ENCODE measurements around the gene ZNF248. TPM values are rescaled to one million over a fixed set of nuclear protein-coding genes. Genes with fewer than 3 reads are reported as not detected.
A peak's percentile ranks its signal among the peaks of the same experiment; 100 is the strongest.

The ZNF248 gene
- total and polyA plus RNA-seq, 9 of the 15 experiments (the other 6 are each of a cell fraction or from before 2014, with no cell fraction given) = 4.5 to 16.5 (median 10.2) TPM

GRCh38 chr10:37871568-37872251 is 14.3 kb upstream of the ZNF248 start (continued):
- no peak for TF ChIP-seq ZMIZ1 (IDR thresholded peaks at IDR 0.05; ENCODE audit: low read depth in 2 of 2, low read length in 2 of 2)
- TF ChIP-seq FOXJ2 (tag; IDR thresholded peaks at IDR 0.05) = no peak
- TF ChIP-seq SREBF2 (CRISPR knock-in tag; IDR thresholded peaks at IDR 0.05) = no peak
- TF ChIP-seq HDGF (IDR thresholded peaks at IDR 0.05) = no peak
- no peak for TF ChIP-seq MEIS2 (IDR thresholded peaks at IDR 0.05; ENCODE audit: partially characterized antibody)
- TF ChIP-seq, protein P1, sequence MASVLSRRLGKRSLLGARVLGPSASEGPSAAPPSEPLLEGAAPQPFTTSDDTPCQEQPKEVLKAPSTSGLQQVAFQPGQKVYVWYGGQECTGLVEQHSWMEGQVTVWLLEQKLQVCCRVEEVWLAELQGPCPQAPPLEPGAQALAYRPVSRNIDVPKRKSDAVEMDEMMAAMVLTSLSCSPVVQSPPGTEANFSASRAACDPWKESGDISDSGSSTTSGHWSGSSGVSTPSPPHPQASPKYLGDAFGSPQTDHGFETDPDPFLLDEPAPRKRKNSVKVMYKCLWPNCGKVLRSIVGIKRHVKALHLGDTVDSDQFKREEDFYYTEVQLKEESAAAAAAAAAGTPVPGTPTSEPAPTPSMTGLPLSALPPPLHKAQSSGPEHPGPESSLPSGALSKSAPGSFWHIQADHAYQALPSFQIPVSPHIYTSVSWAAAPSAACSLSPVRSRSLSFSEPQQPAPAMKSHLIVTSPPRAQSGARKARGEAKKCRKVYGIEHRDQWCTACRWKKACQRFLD (CRISPR knock-in tag; IDR thresholded peaks at IDR 0.05) = no peak
- peak; percentile 41; the same call in 1 of the 2 replicates for TF ChIP-seq GABPA (tag; conservative IDR thresholded peaks at IDR 0.05; ENCODE audit: low read depth)
- TF ChIP-seq EP400 (IDR thresholded peaks at IDR 0.05) = peak; percentile 35; the same call in 1 of the 2 replicates
